GM12878 (cell line): ENCODE measurements around the gene EPB41L4B. TPM values are rescaled to one million over a fixed set of nuclear protein-coding genes. Genes with fewer than 3 reads are reported as not detected.

ENCODE experiments used
- ATAC-seq: fragments of 200-7000 bp; cut with Tn5 transposase; 3 replicates; pipeline ENCODE4 v1.9.1; 2020; ENCODE audit warnings: mild to moderate bottlenecking, moderate library complexity
- BruUV-seq: library from RNA; stranded (reverse); fragments of 400-500 nt; replicated peaks from 2 replicates; lab custom pipeline; 2021; lab: Mats Ljungman, UMichigan
- CTCF ChIA-PET: fragments of 300-600 bp; sonication (Branson Sonifier 250); formaldehyde crosslinking; extraction: SDS; loops from one replicate; lab custom pipeline; 2021; ENCODE audit warnings: inconsistent platforms; lab: Yijun Ruan, JAX
- POLR2A ChIA-PET: fragments of 350-600 bp; formaldehyde crosslinking; extraction: SDS; loops from one replicate; lab custom pipeline; 2021; ENCODE audit warnings: inconsistent platforms; lab: Charles Lee
- RAD21 ChIA-PET: fragments of 300-600 bp; sonication (Branson Sonifier 250); formaldehyde crosslinking; loops from one replicate; lab custom pipeline; 2023; ENCODE audit warnings: antibody characterized with exemption; ENCODE audit not compliant: unreplicated experiment; lab: Charles Lee
- SMC1A ChIA-PET: fragments of 300-600 bp; sonication (Branson Sonifier 250); formaldehyde crosslinking; loops from one replicate; lab custom pipeline; 2023; ENCODE audit not compliant: unreplicated experiment, uncharacterized antibody; lab: Charles Lee
- DNase-seq: peaks from one replicate; pipeline ENCODE4 v3.0.0-alpha.2; 2011; ENCODE audit warnings: low read depth, low spot score
- FAIRE-seq: peaks from 3 replicates; lab custom pipeline; 2011; peaks lifted over from hg19 to GRCh38; lab: Jason Lieb, UNC
- H2AFZ ChIP-seq: 2 replicates; pipeline ENCODE4 v1.6.0; 2011; ENCODE audit warnings: low read depth, low read length, control low read depth; ENCODE audit not compliant: control insufficient read depth
- H3K27ac ChIP-seq: 2 replicates; pipeline ENCODE4 v1.5.1; 2011; ENCODE audit warnings: control low read depth; ENCODE audit not compliant: control insufficient read depth, insufficient read depth
- H3K27me3 ChIP-seq, 2 experiments: replicated peaks in 1 of 2; 2 replicates each; pipeline versions ENCODE4 v1.6.0 to v1.6.1; 2011; ENCODE audit warnings: low read length in 1 of 2; ENCODE audit not compliant: control insufficient read depth in 2 of 2, insufficient read depth in 2 of 2
- H3K36me3 ChIP-seq, 2 experiments: 2 replicates each; pipeline ENCODE4 v1.5.1; 2011; ENCODE audit warnings: low read length in 1 of 2; ENCODE audit not compliant: control insufficient read depth in 2 of 2, insufficient read depth in 2 of 2
- H3K4me1 ChIP-seq: 2 replicates; pipeline ENCODE4 v1.6.1; 2011; ENCODE audit warnings: mild to moderate bottlenecking, low read length, moderate library complexity, mixed read lengths; ENCODE audit not compliant: control insufficient read depth, insufficient read depth
- H3K4me2 ChIP-seq: 2 replicates; pipeline ENCODE4 v1.6.0; 2011; ENCODE audit warnings: control low read depth; ENCODE audit not compliant: control insufficient read depth, insufficient read depth
- H3K4me3 ChIP-seq: fragments of 200-600 bp; sonication (generic); 2 replicates; pipeline ENCODE4 v1.5.1; 2016
- H3K79me2 ChIP-seq: 2 replicates; pipeline ENCODE4 v1.6.0; 2011; ENCODE audit warnings: low read length; ENCODE audit not compliant: control insufficient read depth, insufficient read depth
- H3K9ac ChIP-seq: 2 replicates; pipeline ENCODE4 v1.8.0; 2011; ENCODE audit warnings: low read length, control low read depth, mixed read lengths; ENCODE audit not compliant: control insufficient read depth, insufficient read depth
- H3K9me3 ChIP-seq: replicated peaks from 3 replicates; pipeline ENCODE4 v1.5.1; 2011; ENCODE audit warnings: mild to moderate bottlenecking, low read length; ENCODE audit not compliant: control insufficient read depth, insufficient read depth
- H4K20me1 ChIP-seq: 2 replicates; pipeline ENCODE4 v1.6.0; 2011; ENCODE audit not compliant: control insufficient read depth, insufficient read depth
- ETV6 ChIP-seq, 2 experiments: fragments of 450-650 bp in 1 of 2; IDR thresholded peaks in 1 of 2; conservative IDR thresholded peaks in 1 of 2; 2 replicates each; pipeline ENCODE4 v1.6.1; 2014; ENCODE audit warnings: antibody characterized with exemption in 1 of 2, borderline replicate concordance in 1 of 2, low read depth in 1 of 2, mild to moderate bottlenecking in 1 of 2, moderate library complexity in 1 of 2
- KAT2A ChIP-seq: conservative IDR thresholded peaks from 2 replicates; pipeline ENCODE4 v1.6.1; 2011; ENCODE audit warnings: low read depth, low read length; ENCODE audit not compliant: control insufficient read depth
- NFYB ChIP-seq: IDR thresholded peaks from 2 replicates; pipeline ENCODE4 v1.6.1; 2011; ENCODE audit warnings: low read depth, mild to moderate bottlenecking, low read length, improper control_type of control experiment, moderate library complexity; ENCODE audit not compliant: insufficient read depth
- RUNX3 ChIP-seq: IDR thresholded peaks from 2 replicates; pipeline ENCODE4 v1.6.1; 2012; ENCODE audit warnings: low read length, inconsistent platforms
- SUPT20H ChIP-seq: IDR thresholded peaks from 2 replicates; pipeline ENCODE4 v1.6.1; 2011; ENCODE audit warnings: low read depth, mild to moderate bottlenecking, low read length, moderate library complexity, borderline replicate concordance; ENCODE audit not compliant: control insufficient read depth
- WGBS: methylation state at CpG from one replicate; pipeline ENCODE4 v1.1.6; 2016; ENCODE audit warnings: low lambda C conversion rate; ENCODE audit not compliant: insufficient replicate concordance, insufficient coverage; ENCODE audit errors: missing lambda C conversion rate; 5-methylcytosine and 5-hydroxymethylcytosine counted together
- in situ Hi-C: fragments of 300-500 bp; cut with MboI; formaldehyde crosslinking; loops from 9 replicates; pipeline ENCODE4 v1.14.3; 2018; ENCODE audit warnings: mixed read lengths
- intact Hi-C: fragments of 100-400 bp; cut with micrococcal nuclease; formaldehyde crosslinking; loops from one replicate; pipeline ENCODE4 v1.14.2; 2022; ENCODE audit not compliant: unreplicated experiment
- polyA plus RNA-seq, 11 experiments: library from polyadenylated mRNA; depleted of rRNA in 4 of 11; unstranded in 6 of 11; stranded (reverse) in 5 of 11; fragments of >200 nt; fragmentation: Nextera tagmentation in 4 of 11; fragmentation: Illumina TruSeq in 1 of 11; extraction: Ambion mirVana in 4 of 11; extraction: Trizol in 1 of 11; gene quantifications; 1 replicate in 1 of 11; 2 replicates in 10 of 11; pipeline versions ENCODE4 v1.2.1 to v1.2.3, GENCODE V29; 2011 to 2016; ENCODE audit warnings: inconsistent platforms in 2 of 11, missing spikeins in 2 of 11, low read depth in 1 of 11
- total RNA-seq, 4 experiments: library from RNA; depleted of rRNA in 3 of 4; stranded (reverse); fragments of >200 nt in 3 of 4; fragmentation: Illumina TruSeq in 1 of 4; extraction: Trizol in 1 of 4; gene quantifications; 2 replicates each; pipeline versions ENCODE4 v1.2.1 to v1.2.3, GENCODE V29; 2013 to 2021
- TF ChIP-seq, protein P1 (sequence below): fragments of 450-650 bp; IDR thresholded peaks from 2 replicates; pipeline ENCODE4 v1.6.1; 2017; ENCODE audit warnings: mild to moderate bottlenecking, moderate library complexity

Gene EPB41L4B
- total and polyA plus RNA-seq, 10 of the 15 experiments (the other 5 are each of a cell fraction or from before 2014, with no cell fraction given): 0.04 to 0.75 (median 0.13) TPM; not detected in 1

DNA sequence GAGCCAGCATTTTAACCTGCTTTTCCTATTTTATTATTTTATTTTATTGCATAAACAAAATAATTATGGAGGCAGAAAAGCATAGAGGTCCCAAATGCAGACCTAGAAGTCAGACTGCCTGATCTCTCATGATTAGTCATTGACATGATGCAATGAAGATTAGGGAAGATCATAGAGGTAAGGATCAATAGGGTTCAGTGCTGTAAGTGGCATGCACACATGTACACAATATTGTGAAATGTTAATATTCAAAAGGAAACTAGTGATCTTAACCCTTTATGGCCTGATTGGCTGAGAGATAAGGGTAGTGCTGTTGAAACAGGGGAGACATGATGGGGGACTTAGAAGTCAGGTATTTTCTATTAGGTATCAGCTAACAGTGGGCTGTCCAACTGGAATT lies 152.7 kb downstream of the EPB41L4B start:
- in situ Hi-C loops: no loop called here
- CTCF ChIA-PET: no interaction called here

DNA sequence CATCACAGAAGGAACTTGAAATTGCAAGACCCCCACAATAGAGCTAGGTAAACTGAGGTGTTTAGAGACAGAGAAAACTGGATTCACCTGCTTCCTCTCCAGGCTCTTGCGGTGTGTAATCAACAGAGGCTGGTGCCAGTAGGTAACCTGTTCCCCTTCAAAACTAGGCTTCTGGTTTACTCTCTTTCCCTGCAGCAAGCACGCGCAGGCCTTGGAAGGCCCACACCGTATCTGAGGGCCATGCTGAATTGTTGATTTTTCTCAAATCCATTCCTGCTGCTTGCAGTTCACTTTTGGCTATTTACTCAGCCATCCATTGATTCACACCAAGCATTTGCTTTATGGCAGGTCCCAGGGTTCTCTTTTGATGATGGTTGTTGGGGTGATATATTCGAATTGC lies 153.1 kb downstream of the EPB41L4B start:
- RAD21 ChIA-PET: no interaction called here
- no TSS peak for BruUV-seq
- no peak for DNase-seq

More for the DNA sequence above, 152.7 kb downstream of the EPB41L4B start:
- H3K27ac ChIP-seq: no peak overlapping the region
- no peak overlapping the region for H3K9ac ChIP-seq
- DNase-seq (no peak), FAIRE-seq (no peak), ATAC-seq (no peak)
- H4K20me1 ChIP-seq: no peaks in the 10 kb centered on the region
- no peaks in the 10 kb centered on the region for H3K79me2 ChIP-seq
- H3K27me3 ChIP-seq: peaks cover 5 to 7% of the 10 kb centered on the region in 2 experiments; a peak in 3 of 4 replicates
- ChIA-PET POLR2A (no interaction called here), RAD21 (no interaction called here), SMC1A (no interaction called here)
- BruUV-seq: no TSS peak
- 0 out of 2 replicates have a peak, but pooled peaks cover 6% of the 10 kb centered on the region for H3K4me1 ChIP-seq
- no peak overlapping the region for H2AFZ ChIP-seq
- no peak overlapping the region for H3K4me2 ChIP-seq
- H3K4me3 ChIP-seq: no peak overlapping the region
- intact Hi-C loops: no loop called here
- no peaks in the 10 kb centered on the region for H3K36me3 ChIP-seq
- no peaks in the 10 kb centered on the region; the same call in 2 of the 3 replicates for H3K9me3 ChIP-seq
- no peak for TF ChIP-seq KAT2A
- TF ChIP-seq, all 136 proteins: peak for 0

More for the DNA sequence above, 153.1 kb downstream of the EPB41L4B start:
- H3K36me3 ChIP-seq: no peaks in the 10 kb centered on the region
- ChIA-PET SMC1A (no interaction called here), POLR2A (no interaction called here), CTCF (no interaction called here)
- H3K9ac ChIP-seq: no peak overlapping the region
- no peak overlapping the region for H2AFZ ChIP-seq
- intact Hi-C loops (no loop called here), in situ Hi-C loops (no loop called here)
- no peak overlapping the region for H3K4me2 ChIP-seq
- H3K79me2 ChIP-seq: no peaks in the 10 kb centered on the region
- 0 out of 2 replicates have a peak, but pooled peaks cover 6% of the 10 kb centered on the region for H3K4me1 ChIP-seq
- H3K9me3 ChIP-seq: no peaks in the 10 kb centered on the region; the same call in 2 of the 3 replicates
- ATAC-seq (no peak), FAIRE-seq (no peak)
- no peak overlapping the region for H3K4me3 ChIP-seq
- H4K20me1 ChIP-seq: no peaks in the 10 kb centered on the region
- TF ChIP-seq RUNX3 (no peak), ETV6 (conservative IDR thresholded peaks at IDR 0.05 in 1 of 2, IDR thresholded peaks at IDR 0.05 in 1 of 2; ENCODE audit: borderline replicate concordance in 1 of 2, low read depth in 1 of 2) (no peak), SUPT20H (no peak), NFYB (no peak)
- TF ChIP-seq, protein P1, sequence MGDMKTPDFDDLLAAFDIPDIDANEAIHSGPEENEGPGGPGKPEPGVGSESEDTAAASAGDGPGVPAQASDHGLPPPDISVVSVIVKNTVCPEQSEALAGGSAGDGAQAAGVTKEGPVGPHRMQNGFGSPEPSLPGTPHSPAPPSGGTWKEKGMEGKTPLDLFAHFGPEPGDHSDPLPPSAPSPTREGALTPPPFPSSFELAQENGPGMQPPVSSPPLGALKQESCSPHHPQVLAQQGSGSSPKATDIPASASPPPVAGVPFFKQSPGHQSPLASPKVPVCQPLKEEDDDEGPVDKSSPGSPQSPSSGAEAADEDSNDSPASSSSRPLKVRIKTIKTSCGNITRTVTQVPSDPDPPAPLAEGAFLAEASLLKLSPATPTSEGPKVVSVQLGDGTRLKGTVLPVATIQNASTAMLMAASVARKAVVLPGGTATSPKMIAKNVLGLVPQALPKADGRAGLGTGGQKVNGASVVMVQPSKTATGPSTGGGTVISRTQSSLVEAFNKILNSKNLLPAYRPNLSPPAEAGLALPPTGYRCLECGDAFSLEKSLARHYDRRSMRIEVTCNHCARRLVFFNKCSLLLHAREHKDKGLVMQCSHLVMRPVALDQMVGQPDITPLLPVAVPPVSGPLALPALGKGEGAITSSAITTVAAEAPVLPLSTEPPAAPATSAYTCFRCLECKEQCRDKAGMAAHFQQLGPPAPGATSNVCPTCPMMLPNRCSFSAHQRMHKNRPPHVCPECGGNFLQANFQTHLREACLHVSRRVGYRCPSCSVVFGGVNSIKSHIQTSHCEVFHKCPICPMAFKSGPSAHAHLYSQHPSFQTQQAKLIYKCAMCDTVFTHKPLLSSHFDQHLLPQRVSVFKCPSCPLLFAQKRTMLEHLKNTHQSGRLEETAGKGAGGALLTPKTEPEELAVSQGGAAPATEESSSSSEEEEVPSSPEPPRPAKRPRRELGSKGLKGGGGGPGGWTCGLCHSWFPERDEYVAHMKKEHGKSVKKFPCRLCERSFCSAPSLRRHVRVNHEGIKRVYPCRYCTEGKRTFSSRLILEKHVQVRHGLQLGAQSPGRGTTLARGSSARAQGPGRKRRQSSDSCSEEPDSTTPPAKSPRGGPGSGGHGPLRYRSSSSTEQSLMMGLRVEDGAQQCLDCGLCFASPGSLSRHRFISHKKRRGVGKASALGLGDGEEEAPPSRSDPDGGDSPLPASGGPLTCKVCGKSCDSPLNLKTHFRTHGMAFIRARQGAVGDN: no peak
- H3K27ac ChIP-seq: no peak overlapping the region
- peaks cover 5 to 7% of the 10 kb centered on the region in 2 experiments; a peak in 3 of 4 replicates for H3K27me3 ChIP-seq
- WGBS: 71% methylated on average over 5 of the region's 5 CpGs
